ENCODE results near the gene F11R.

F11R gene

GRCh38 chr1:161048949-161049722 lies 28.2 kb upstream of the F11R start:
- no peaks in the 10 kb centered on the region for H3K27me3 ChIP-seq (ENCODE audit: low read depth)
- H3K36me3 ChIP-seq (replicated peaks) = no peaks in the 10 kb centered on the region
- no peak overlapping the region for H3K4me3 ChIP-seq
- no peak for DNase-seq (ENCODE audit: low spot score in 2 of 2)
- peaks cover 9% of the 10 kb centered on the region for H3K9me3 ChIP-seq
- in situ Hi-C loops (cut with MboI; ENCODE audit: low sequenced_read_pairs) = no loop called here
- H3K4me1 ChIP-seq = peaks cover 8% of the 10 kb centered on the region

- in situ Hi-C loops (cut with MboI; ENCODE audit: low sequenced_read_pairs) = no loop called here
- Histone ChIP-seq H3K4me3 (no peak overlapping the region), H3K4me1 (peaks cover 9% of the 10 kb centered on the region), H3K27me3 (ENCODE audit: low read depth) (no peaks in the 10 kb centered on the region), H3K9me3 (peaks cover 9% of the 10 kb centered on the region), H3K36me3 (replicated peaks) (peaks cover 6% of the 10 kb centered on the region)
- DNase-seq (ENCODE audit: low spot score in 2 of 2) = no peak
Observed at GRCh38 chr1:161047436-161048420, 26.8 kb upstream of the F11R start.

DNA sequence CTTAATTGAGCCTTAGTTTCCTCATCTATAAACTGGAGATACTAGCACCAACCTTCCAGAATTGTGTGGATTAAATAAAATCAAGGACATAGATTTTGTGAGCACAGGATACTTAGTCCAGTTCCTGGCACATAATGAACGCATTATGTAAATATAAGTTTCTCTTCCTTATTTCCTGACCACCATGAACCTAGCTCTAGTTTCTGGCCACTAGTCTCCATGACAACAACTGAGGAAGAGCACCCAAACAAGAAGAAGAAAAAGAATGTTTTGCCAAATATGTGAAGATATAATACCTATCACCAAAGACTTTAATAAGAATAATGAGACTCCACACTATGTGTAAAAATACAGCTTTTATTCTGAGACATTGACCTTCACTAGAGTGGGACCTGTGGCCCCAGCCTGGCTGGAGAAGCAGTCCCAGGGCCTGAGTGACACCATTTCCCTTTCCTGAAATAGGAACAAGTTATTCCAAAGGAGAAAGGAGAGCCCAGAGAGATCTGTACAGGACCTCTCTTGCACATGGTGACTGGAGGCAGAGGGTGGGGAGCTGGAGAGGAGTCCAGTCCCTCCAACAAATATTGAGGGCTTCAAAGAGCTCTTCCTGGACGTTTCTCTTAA lies 25.8 kb upstream of the F11R start:
- H3K4me1 ChIP-seq = peaks cover 9% of the 10 kb centered on the region
- H3K27me3 ChIP-seq (ENCODE audit: low read depth) = no peaks in the 10 kb centered on the region
- peaks cover 14% of the 10 kb centered on the region for H3K36me3 ChIP-seq (replicated peaks)
- peaks cover 9% of the 10 kb centered on the region for H3K9me3 ChIP-seq
- no peak overlapping the region for H3K4me3 ChIP-seq
- in situ Hi-C loops (cut with MboI; ENCODE audit: low sequenced_read_pairs) = no loop called here
- no peak for DNase-seq (ENCODE audit: low spot score in 2 of 2)

GRCh38 chr1:161045736-161046604 lies 25.0 kb upstream of the F11R start, which contains the start of gene USF1:
USF1 (minus strand) TSS chr1:161045977; CDS start chr1:161043275, 2,702 bp downstream.
- Histone ChIP-seq H3K4me1 (peaks cover 9% of the 10 kb centered on the region), H3K9me3 (peaks cover 9% of the 10 kb centered on the region), H3K27me3 (ENCODE audit: low read depth) (no peaks in the 10 kb centered on the region), H3K36me3 (replicated peaks) (peaks cover 22% of the 10 kb centered on the region), H3K4me3 (peak within 1 kb of the TSS; percentile 65)
- in situ Hi-C loops (cut with MboI; ENCODE audit: low sequenced_read_pairs) = no loop called here
- DNase-seq (ENCODE audit: low spot score in 2 of 2) = peak; percentile 91 to 93

- peaks cover 30% of the 10 kb centered on the region for H3K36me3 ChIP-seq (replicated peaks)
Observed at GRCh38 chr1:161044908-161045735, 24.2 kb upstream of the F11R start.

DNA sequence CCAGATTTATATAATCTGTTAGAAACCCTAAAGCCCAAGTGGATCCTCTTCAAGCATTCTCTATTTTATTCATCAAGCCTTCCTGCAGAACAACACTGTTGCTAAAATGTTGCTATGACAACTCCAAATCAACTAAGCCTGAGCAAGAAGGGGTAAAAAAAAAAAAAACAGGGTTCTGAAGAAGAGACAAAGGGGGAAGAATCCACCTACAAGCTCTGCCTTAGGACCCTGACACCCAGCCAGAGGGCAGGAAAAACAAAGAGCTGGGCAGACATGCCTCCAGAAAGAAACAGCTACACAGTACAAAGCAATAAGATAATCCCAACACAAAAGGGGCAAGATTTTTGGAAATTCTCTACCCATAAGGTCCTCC lies 23.6 kb upstream of the F11R start:
- peak; percentile 19 to 43 for DNase-seq (ENCODE audit: low spot score in 2 of 2)
- in situ Hi-C loops (cut with MboI; ENCODE audit: low sequenced_read_pairs) = no loop called here
- peaks cover 9% of the 10 kb centered on the region for H3K9me3 ChIP-seq
- H3K4me3 ChIP-seq = peak overlapping the region; percentile 65
- peaks cover 9% of the 10 kb centered on the region for H3K4me1 ChIP-seq
- H3K27me3 ChIP-seq (ENCODE audit: low read depth) = no peaks in the 10 kb centered on the region
- peaks cover 36% of the 10 kb centered on the region for H3K36me3 ChIP-seq (replicated peaks)

More at GRCh38 chr1:161044908-161045735, 24.2 kb upstream of the F11R start:
- peaks cover 9% of the 10 kb centered on the region for H3K4me1 ChIP-seq
- H3K9me3 ChIP-seq = peaks cover 9% of the 10 kb centered on the region
- H3K4me3 ChIP-seq = peak overlapping the region; percentile 65
- no peaks in the 10 kb centered on the region for H3K27me3 ChIP-seq (ENCODE audit: low read depth)
- peak; percentile 73 to 80 for DNase-seq (ENCODE audit: low spot score in 2 of 2)
- in situ Hi-C loops (cut with MboI; ENCODE audit: low sequenced_read_pairs) = no loop called here

- no peak for DNase-seq (ENCODE audit: low spot score in 2 of 2)
- H3K27me3 ChIP-seq (ENCODE audit: low read depth) = no peaks in the 10 kb centered on the region
- no peaks in the 10 kb centered on the region for H3K9me3 ChIP-seq
- in situ Hi-C loops (cut with MboI; ENCODE audit: low sequenced_read_pairs) = no loop called here
- peaks cover 15% of the 10 kb centered on the region for H3K4me1 ChIP-seq
- peaks cover 38% of the 10 kb centered on the region for H3K36me3 ChIP-seq (replicated peaks)
- H3K4me3 ChIP-seq = no peak overlapping the region
Observed at GRCh38 chr1:161039546-161039945, 18.6 kb upstream of the F11R start.

DNA sequence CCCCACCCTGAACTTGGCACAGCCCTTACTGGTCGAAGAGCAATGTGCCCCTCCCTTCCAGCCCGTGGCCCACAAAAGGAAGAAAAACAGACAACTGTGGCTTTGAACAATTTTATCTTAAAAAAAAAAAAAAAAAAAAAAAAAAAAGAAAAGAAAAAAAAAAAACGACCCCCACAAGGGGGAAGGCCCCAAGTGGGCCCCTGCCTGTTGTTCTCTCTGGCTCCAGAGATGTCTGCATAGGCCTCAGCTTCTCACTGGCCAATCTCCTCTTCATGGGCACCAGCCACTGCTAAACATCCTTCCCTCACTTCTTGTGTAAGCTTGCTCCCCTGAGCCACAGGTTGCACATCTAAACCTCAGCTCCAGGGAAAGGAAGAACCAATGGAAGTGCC lies 18.2 kb upstream of the F11R start:
- in situ Hi-C loops (cut with MboI; ENCODE audit: low sequenced_read_pairs) = no loop called here
- Histone ChIP-seq H3K9me3 (no peaks in the 10 kb centered on the region), H3K4me3 (no peak overlapping the region), H3K27me3 (ENCODE audit: low read depth) (no peaks in the 10 kb centered on the region), H3K36me3 (replicated peaks) (peaks cover 38% of the 10 kb centered on the region), H3K4me1 (peaks cover 11% of the 10 kb centered on the region)
- no peak for DNase-seq (ENCODE audit: low spot score in 2 of 2)

GRCh38 chr1:161038523-161039153 lies 17.7 kb upstream of the F11R start, which contains the start of gene TSTD1:
TSTD1 (minus strand) TSS chr1:161038964; CDS start chr1:161038889, 75 bp downstream.
- Histone ChIP-seq H3K27me3 (ENCODE audit: low read depth) (no peaks in the 10 kb centered on the region), H3K4me3 (no peak within 1 kb of the TSS), H3K36me3 (replicated peaks) (peaks cover 38% of the 10 kb centered on the region), H3K9me3 (no peaks in the 10 kb centered on the region), H3K4me1 (peaks cover 10% of the 10 kb centered on the region)
- in situ Hi-C loops (cut with MboI; ENCODE audit: low sequenced_read_pairs) = no loop called here
- no peak for DNase-seq (ENCODE audit: low spot score in 2 of 2)

- H3K36me3 ChIP-seq (replicated peaks) = peaks cover 34% of the 10 kb centered on the region
- peaks cover 10% of the 10 kb centered on the region for H3K4me1 ChIP-seq
- no peaks in the 10 kb centered on the region for H3K27me3 ChIP-seq (ENCODE audit: low read depth)
- in situ Hi-C loops (cut with MboI; ENCODE audit: low sequenced_read_pairs) = no loop called here
- DNase-seq (ENCODE audit: low spot score in 2 of 2) = no peak
- no peak overlapping the region for H3K4me3 ChIP-seq
- H3K9me3 ChIP-seq = no peaks in the 10 kb centered on the region
Observed at GRCh38 chr1:161037661-161038522, 16.9 kb upstream of the F11R start.

DNA sequence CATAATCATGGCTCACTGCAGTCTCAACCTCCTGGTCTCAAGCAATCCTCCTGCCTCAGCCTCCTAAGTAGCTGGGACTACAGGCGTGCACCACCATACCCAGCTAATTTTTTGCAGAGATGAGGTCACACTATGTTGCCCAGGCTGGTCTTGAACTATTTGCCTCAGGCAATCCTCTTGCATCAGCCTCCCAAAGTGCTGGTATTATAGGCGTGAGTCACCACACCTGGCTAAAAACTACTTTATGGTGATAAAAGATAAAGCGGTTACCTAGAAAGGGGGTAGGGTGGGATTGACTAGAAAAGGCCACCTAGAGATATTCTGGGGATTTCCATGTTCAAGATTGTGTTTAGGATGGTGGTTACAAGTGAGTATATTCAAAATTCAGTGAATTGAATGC lies 12.8 kb upstream of the F11R start:
- in situ Hi-C loops (cut with MboI; ENCODE audit: low sequenced_read_pairs) = no loop called here
- no peaks in the 10 kb centered on the region for H3K9me3 ChIP-seq
- no peaks in the 10 kb centered on the region for H3K36me3 ChIP-seq (replicated peaks)
- no peak for DNase-seq (ENCODE audit: low spot score in 2 of 2)
- no peak overlapping the region for H3K4me3 ChIP-seq
- no peaks in the 10 kb centered on the region for H3K27me3 ChIP-seq (ENCODE audit: low read depth)
- H3K4me1 ChIP-seq = peaks cover 10% of the 10 kb centered on the region

All from HAP-1 (cell line).